Activated CD8-positive, alpha-beta T cell treated with anti-CD3 and anti-CD28 coated beads, Interleukin-2, amount 10 ng/mL, durations not matched to agents 7 days and 5 days (primary cell): Measurements from ENCODE around the gene CCN5. TPM values are rescaled to one million over a fixed set of nuclear protein-coding genes. Genes with fewer than 3 reads are reported as not detected.

Experiments used
- ATAC-seq: fragments of 150-1000 bp; cut with Tn5 transposase; one replicate; pipeline ENCODE4 v1.10.0; 2021; ENCODE audit warnings: moderate library complexity
- CTCF ChIA-PET: fragments of 350-600 bp; sonication (Branson Sonifier 250); formaldehyde crosslinking; loops from one replicate; lab custom pipeline; 2021; ENCODE audit warnings: antibody characterized with exemption; lab: Charles Lee
- POLR2A ChIA-PET: fragments of 350-600 bp; sonication (Branson Sonifier 250); formaldehyde crosslinking; loops from one replicate; lab custom pipeline; 2021; ENCODE audit warnings: antibody characterized with exemption; lab: Charles Lee
- DNase-seq: peaks from one replicate; pipeline ENCODE4 v3.0.0-alpha.2; 2020
- H3K27ac Mint-ChIP-seq: one replicate; pipeline ENCODE4 v1.8.0; 2021; ENCODE audit warnings: mild to moderate bottlenecking, mixed read lengths
- H3K27me3 Mint-ChIP-seq: one replicate; pipeline ENCODE4 v1.8.0; 2021; ENCODE audit warnings: low read depth, mixed read lengths
- H3K36me3 Mint-ChIP-seq: one replicate; pipeline ENCODE4 v1.8.0; 2021; ENCODE audit warnings: low read depth, mixed read lengths
- H3K4me1 Mint-ChIP-seq: one replicate; pipeline ENCODE4 v1.8.0; 2021; ENCODE audit warnings: low read depth, mixed read lengths
- H3K4me3 Mint-ChIP-seq: one replicate; pipeline ENCODE4 v1.8.0; 2021; ENCODE audit warnings: mild to moderate bottlenecking, mixed read lengths
- H3K9me3 Mint-ChIP-seq: one replicate; pipeline ENCODE4 v1.8.0; 2022; ENCODE audit warnings: mixed read lengths; ENCODE audit not compliant: insufficient read depth
- total RNA-seq, 2 experiments: library from RNA; stranded (reverse); gene quantifications; one replicate each; pipeline ENCODE4 v1.2.3, GENCODE V29; 2021

CCN5 gene
- total RNA-seq, 2 experiments from 2014 or later, result not detected

DNA sequence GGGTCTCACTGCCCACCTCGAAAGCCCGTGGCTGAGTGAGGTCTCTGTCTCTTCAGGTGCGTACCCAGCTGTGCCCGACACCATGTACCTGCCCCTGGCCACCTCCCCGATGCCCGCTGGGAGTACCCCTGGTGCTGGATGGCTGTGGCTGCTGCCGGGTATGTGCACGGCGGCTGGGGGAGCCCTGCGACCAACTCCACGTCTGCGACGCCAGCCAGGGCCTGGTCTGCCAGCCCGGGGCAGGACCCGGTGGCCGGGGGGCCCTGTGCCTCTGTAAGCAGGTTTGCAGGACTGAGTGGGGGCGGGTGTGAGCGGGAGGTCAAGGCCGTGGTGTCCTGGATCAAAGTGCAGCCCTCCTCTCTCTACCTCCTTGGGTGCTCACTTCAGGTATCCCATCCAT lies 4.7 kb downstream of the CCN5 start:
- H3K27ac Mint-ChIP-seq, result no peak overlapping the region
- H3K4me3 Mint-ChIP-seq, result no peak overlapping the region
- H3K4me1 Mint-ChIP-seq, result peaks cover 4% of the 10 kb centered on the region
- ATAC-seq (no peak), DNase-seq (no peak)
- no peaks in the 10 kb centered on the region for H3K36me3 Mint-ChIP-seq
- no peaks in the 10 kb centered on the region for H3K27me3 Mint-ChIP-seq
- POLR2A ChIA-PET, result no interaction called here
- CTCF ChIA-PET, result no interaction called here
- no peaks in the 10 kb centered on the region for H3K9me3 Mint-ChIP-seq

DNA sequence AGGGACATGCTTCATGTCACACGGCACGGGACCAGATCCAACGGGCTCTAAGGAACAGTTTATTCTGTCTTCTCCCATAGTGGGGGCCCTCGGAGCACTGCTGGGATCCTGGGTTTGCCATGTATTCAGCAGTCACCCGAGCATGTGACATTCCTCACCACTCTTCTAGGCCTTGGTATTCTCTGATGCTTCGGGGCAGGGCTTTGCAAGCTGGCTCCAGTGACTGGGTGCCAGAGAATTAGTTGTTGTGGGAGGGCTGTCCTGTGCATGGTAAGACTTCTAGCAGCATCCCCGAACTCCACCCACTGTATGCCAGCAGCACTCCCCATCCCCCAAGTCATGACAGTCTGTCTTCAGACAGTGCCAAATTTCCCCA lies 5.4 kb downstream of the CCN5 start:
- no peaks in the 10 kb centered on the region for H3K27me3 Mint-ChIP-seq
- no peak overlapping the region for H3K4me3 Mint-ChIP-seq
- H3K4me1 Mint-ChIP-seq, result peaks cover 4% of the 10 kb centered on the region
- no peaks in the 10 kb centered on the region for H3K36me3 Mint-ChIP-seq
- ATAC-seq, result no peak
- ChIA-PET CTCF (no interaction called here), POLR2A (no interaction called here)
- no peak overlapping the region for H3K27ac Mint-ChIP-seq
- H3K9me3 Mint-ChIP-seq, result no peaks in the 10 kb centered on the region
- DNase-seq, result no peak

DNA sequence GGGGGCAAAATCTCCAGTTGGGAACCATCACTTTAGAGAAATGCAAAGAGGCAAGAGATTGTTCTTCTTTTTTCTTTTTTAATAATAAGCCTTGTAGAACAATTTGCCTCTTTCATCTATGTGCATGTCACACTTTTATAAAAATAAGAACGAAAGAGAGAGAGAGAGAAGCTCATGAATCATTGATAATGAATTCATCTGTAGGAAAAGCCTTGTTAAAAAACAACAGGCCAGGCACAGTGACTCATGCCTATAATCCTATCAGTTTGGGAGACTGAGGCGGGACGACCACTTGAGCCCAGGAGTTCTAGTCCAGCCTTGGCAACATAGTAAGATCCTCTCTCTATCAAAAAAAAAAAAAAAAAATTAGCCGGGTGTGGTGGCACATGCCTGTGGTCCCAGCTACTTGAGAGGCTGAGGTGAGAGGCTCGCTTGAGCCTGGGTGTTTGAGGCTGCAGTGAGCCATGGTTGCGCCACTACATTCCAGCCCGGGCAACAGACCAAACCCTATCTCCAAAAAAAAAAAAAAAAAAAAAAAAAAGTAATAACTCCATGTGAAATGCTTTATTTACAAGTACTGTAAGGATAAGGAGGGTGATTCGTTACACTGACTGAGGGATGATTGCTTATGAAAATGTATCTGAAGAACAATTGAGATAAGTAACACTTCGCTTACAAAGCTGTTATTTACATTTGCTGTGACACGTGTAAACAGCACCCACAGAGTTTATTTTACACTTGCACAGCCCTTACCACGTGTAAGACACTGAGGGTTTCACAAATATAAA lies 6.0 kb downstream of the CCN5 start:
- CTCF ChIA-PET, result no interaction called here
- peaks cover 4% of the 10 kb centered on the region for H3K4me1 Mint-ChIP-seq
- no peak overlapping the region for H3K4me3 Mint-ChIP-seq
- POLR2A ChIA-PET, result no interaction called here
- ATAC-seq (no peak), DNase-seq (no peak)
- H3K9me3 Mint-ChIP-seq, result no peaks in the 10 kb centered on the region
- H3K36me3 Mint-ChIP-seq, result no peaks in the 10 kb centered on the region
- no peak overlapping the region for H3K27ac Mint-ChIP-seq
- no peaks in the 10 kb centered on the region for H3K27me3 Mint-ChIP-seq

DNA sequence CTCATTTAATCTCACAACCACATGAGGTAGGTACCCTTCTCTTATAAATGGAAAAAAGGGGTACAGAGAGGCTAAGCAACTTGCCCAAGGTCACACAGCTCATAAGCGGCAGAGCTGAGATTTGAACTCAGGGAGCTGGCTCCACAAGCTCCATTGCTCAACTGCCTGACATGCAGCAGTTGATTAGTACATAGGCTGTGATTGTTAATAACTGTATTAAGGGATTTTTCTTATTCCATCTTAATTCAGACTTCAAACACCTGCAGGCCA lies 6.6 kb downstream of the CCN5 start:
- Mint-ChIP-seq H3K9me3 (no peaks in the 10 kb centered on the region), H3K36me3 (no peaks in the 10 kb centered on the region), H3K27ac (no peak overlapping the region), H3K4me1 (peaks cover 4% of the 10 kb centered on the region), H3K27me3 (no peaks in the 10 kb centered on the region), H3K4me3 (no peak overlapping the region)
- CTCF ChIA-PET, result no interaction called here
- no peak for DNase-seq
- POLR2A ChIA-PET, result no interaction called here
- no peak for ATAC-seq

DNA sequence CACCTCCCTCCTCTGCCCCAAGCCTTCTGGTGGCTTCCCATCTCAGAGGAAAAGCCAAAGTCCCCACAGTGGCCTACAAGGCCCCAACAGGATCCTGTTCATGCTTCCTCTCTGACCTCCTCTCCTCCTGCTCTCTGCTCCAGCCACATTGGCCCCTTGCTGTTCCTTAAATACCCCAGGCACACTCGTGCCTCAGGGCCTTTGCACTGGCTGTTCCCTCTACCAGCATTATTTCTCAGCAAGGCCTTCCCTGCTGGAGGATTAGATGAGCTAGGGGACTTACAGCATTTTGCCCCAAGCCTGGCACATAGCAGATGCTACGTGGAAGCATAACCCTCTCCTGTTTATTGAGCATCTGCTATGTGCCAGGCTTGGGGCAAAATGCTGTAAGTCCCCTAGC lies 7.8 kb downstream of the CCN5 start:
- Mint-ChIP-seq H3K27me3 (no peaks in the 10 kb centered on the region), H3K9me3 (no peaks in the 10 kb centered on the region), H3K36me3 (no peaks in the 10 kb centered on the region), H3K4me1 (peaks cover 4% of the 10 kb centered on the region), H3K4me3 (no peak overlapping the region), H3K27ac (no peak overlapping the region)
- no peak for ATAC-seq
- ChIA-PET POLR2A (no interaction called here), CTCF (interaction anchor here (0.7 to 1.7 kb wide), 3 partner anchors 11 to 40 kb away, joined by 3 to 7 read pairs (median 3); no protein-coding TSS in a partner anchor)
- no peak for DNase-seq

DNA sequence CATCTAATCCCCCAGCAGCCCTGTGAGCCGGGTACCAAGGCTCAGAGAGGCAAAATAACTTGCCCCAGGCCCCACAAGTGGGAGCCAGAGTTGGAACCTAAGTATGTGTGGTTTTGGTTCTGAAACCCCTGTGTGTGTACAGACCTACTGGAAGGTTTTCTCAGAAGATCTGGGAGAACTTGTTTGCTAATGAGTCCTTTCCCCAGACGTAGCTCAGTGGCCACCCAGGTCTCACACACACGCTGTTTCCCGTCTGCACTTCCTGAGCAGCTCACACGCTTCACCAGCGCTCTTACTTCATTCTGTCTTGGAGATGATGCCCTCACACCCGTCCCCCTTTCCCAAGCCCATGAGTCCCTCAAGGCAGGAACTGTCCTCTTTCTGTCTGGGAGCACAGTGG lies 8.2 kb downstream of the CCN5 start:
- POLR2A ChIA-PET, result no interaction called here
- Mint-ChIP-seq H3K4me3 (no peak overlapping the region), H3K27ac (no peak overlapping the region), H3K4me1 (peaks cover 4% of the 10 kb centered on the region), H3K36me3 (no peaks in the 10 kb centered on the region), H3K27me3 (no peaks in the 10 kb centered on the region), H3K9me3 (no peaks in the 10 kb centered on the region)
- ATAC-seq (no peak), DNase-seq (no peak)
- CTCF ChIA-PET, result interaction anchor here (0.6 to 1.7 kb wide), 4 partner anchors 10 to 40 kb away, joined by 3 to 7 read pairs (median 3); no protein-coding TSS in a partner anchor

DNA sequence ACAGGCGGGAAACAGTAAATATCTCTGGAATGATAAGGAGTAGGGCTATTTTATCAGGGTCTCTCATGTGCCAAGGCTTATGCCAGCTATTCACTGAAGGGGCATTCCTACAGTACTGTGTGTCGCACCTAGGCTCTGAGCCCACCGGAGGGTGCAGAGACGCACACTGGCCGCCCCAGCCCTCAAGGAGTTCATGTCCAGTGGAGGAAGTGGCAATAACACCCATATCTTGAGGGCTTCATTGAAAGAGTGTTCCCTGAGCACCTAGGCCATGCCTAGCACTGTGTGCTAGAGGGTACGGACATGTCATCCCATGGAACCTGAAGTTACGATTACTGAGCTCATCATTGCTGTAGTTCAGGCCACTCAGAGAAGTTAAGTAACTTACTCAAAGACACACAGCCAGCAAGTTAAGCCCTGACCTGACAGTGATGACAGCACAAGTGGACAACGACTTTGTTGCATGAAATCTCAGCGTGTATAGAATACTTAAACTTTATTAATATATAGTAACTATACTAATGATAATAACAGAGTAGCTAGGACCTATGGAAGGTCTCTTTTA lies 8.7 kb downstream of the CCN5 start:
- no peaks in the 10 kb centered on the region for H3K9me3 Mint-ChIP-seq
- no peak for ATAC-seq
- no peak for DNase-seq
- H3K36me3 Mint-ChIP-seq, result no peaks in the 10 kb centered on the region
- ChIA-PET POLR2A (no interaction called here), CTCF (interaction anchor here (0.6 to 1.7 kb wide), 4 partner anchors 10 to 40 kb away, joined by 3 to 7 read pairs (median 3); no protein-coding TSS in a partner anchor)
- H3K4me3 Mint-ChIP-seq, result no peak overlapping the region
- H3K4me1 Mint-ChIP-seq, result peaks cover 4% of the 10 kb centered on the region
- no peaks in the 10 kb centered on the region for H3K27me3 Mint-ChIP-seq
- no peak overlapping the region for H3K27ac Mint-ChIP-seq

DNA sequence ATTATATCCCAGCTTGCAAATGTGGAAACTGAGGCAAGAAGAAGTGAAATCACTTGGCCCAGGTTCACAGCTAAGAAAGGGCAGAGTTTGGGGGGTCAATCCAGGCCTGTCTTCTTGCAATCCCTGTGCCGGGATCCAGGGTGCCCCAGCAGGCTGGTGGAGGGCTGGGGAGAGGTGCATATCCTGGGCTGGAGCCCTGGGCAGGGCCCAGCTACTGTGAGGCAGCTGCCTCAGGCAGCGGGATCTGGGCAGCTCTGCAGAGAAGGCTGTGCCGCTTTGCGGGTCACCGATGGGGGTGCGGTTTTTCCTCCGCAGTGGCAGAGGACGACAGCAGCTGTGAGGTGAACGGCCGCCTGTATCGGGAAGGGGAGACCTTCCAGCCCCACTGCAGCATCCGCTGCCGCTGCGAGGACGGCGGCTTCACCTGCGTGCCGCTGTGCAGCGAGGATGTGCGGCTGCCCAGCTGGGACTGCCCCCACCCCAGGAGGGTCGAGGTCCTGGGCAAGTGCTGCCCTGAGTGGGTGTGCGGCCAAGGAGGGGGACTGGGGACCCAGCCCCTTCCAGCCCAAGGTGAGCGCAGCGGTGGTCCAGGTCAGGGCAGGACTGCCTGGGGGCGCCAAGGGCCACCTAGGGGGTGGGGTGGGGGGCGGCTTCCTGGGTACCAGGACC lies 9.4 kb downstream of the CCN5 start:
- no peak for DNase-seq
- Mint-ChIP-seq H3K9me3 (no peaks in the 10 kb centered on the region), H3K4me1 (peaks cover 4% of the 10 kb centered on the region), H3K27ac (no peak overlapping the region), H3K4me3 (no peak overlapping the region), H3K27me3 (no peaks in the 10 kb centered on the region), H3K36me3 (no peaks in the 10 kb centered on the region)
- CTCF ChIA-PET, result interaction anchor here (1.7 kb wide), 1 partner anchor 9 kb away, joined by 7 read pairs; no protein-coding TSS in a partner anchor
- POLR2A ChIA-PET, result no interaction called here
- ATAC-seq, result no peak

DNA sequence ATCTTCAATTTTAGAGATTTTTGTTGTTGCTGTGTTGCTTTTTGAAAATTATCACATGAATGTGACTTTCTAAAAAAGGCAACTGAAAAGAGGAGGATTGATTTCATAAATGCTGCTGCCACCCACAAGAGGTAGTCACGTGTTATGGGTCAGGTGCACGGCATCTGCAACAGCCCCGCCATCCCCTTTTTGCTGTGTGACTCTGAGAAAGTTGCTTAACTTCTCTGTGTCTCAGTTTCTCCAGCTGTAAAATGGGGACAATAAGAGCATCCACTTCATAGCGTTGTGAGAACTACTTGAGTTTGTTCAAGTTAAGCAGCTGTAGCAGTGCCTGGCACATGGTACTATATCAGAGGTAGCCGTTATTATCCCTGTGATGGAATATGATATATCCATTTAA lies 10.7 kb downstream of the CCN5 start:
- ATAC-seq (no peak), DNase-seq (no peak)
- Mint-ChIP-seq H3K27ac (no peak overlapping the region), H3K36me3 (no peaks in the 10 kb centered on the region), H3K27me3 (no peaks in the 10 kb centered on the region), H3K4me1 (peaks cover 4% of the 10 kb centered on the region), H3K9me3 (no peaks in the 10 kb centered on the region), H3K4me3 (no peak overlapping the region)
- POLR2A ChIA-PET, result no interaction called here
- CTCF ChIA-PET, result no interaction called here

DNA sequence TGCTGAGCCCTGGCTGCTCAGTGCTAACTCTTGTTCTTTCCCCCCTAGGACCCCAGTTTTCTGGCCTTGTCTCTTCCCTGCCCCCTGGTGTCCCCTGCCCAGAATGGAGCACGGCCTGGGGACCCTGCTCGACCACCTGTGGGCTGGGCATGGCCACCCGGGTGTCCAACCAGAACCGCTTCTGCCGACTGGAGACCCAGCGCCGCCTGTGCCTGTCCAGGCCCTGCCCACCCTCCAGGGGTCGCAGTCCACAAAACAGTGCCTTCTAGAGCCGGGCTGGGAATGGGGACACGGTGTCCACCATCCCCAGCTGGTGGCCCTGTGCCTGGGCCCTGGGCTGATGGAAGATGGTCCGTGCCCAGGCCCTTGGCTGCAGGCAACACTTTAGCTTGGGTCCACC lies 11.9 kb downstream of the CCN5 start:
- Mint-ChIP-seq H3K4me3 (no peak overlapping the region), H3K4me1 (peaks cover 4% of the 10 kb centered on the region), H3K9me3 (no peaks in the 10 kb centered on the region), H3K27ac (no peak overlapping the region), H3K36me3 (no peaks in the 10 kb centered on the region), H3K27me3 (no peaks in the 10 kb centered on the region)
- POLR2A ChIA-PET, result no interaction called here
- CTCF ChIA-PET, result no interaction called here
- DNase-seq, result no peak
- ATAC-seq, result no peak

DNA sequence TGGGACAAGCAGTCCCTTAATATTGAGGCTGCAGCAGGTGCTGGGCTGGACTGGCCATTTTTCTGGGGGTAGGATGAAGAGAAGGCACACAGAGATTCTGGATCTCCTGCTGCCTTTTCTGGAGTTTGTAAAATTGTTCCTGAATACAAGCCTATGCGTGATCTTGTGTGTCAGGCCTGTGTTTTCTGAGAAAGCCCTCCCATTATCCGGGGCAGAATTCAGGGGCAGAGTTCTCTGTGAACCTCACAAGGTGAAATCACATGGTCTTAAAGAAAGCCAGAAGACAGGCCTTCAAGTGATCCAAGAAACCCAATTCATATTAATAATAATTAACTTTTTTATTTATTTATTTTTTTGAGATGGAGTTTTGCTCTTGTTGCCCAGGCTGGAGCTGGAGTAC lies 12.5 kb downstream of the CCN5 start:
- Mint-ChIP-seq H3K27me3 (no peaks in the 10 kb centered on the region), H3K9me3 (no peaks in the 10 kb centered on the region), H3K27ac (no peak overlapping the region), H3K4me3 (no peak overlapping the region), H3K36me3 (no peaks in the 10 kb centered on the region), H3K4me1 (peaks cover 6% of the 10 kb centered on the region)
- ATAC-seq, result no peak
- DNase-seq, result no peak
- CTCF ChIA-PET, result no interaction called here
- POLR2A ChIA-PET, result no interaction called here

DNA sequence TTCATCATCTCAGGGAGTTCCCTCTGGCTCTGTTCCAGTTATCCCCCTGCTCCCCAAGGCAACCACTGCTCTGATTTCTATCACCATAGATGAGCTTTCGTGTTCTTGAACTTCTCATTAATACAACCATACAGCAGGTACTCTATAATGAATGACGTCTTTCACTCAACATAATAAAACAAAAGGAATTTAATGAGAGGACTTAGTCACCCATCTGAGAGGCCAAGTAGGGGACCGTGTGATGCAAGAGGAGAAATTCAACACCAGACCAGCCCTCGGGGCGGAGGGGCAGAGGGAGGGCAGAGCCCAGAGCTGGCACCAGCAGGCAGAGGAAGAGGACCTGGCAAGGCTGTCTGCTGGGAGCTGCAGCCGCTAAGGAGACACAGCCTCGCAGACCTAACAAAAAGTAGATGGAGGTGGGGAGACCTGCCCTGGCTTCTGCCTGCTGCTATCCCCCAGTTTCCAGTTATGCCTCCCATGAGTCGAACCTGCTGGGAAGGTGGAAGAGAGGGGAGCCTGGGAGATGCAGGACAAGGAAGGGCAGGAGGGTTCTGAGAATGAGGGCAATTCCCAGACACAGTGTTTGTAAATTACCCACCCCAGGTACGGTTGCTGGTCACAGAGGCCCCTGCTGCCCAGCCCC lies 13.8 kb downstream of the CCN5 start:
- H3K27ac Mint-ChIP-seq, result no peak overlapping the region
- no peak overlapping the region for H3K4me3 Mint-ChIP-seq
- DNase-seq (no peak), ATAC-seq (no peak)
- peaks cover 6% of the 10 kb centered on the region for H3K4me1 Mint-ChIP-seq
- no peaks in the 10 kb centered on the region for H3K9me3 Mint-ChIP-seq
- ChIA-PET CTCF (no interaction called here), POLR2A (no interaction called here)
- H3K27me3 Mint-ChIP-seq, result no peaks in the 10 kb centered on the region
- no peaks in the 10 kb centered on the region for H3K36me3 Mint-ChIP-seq
